Bone marrow (tissue), 2 donors: ENCODE results near the gene POGLUT3.

Experiments
- DNase-seq, 2 donors: peaks; one replicate each; lab custom pipeline; 2025; lab: John Stamatoyannopoulos, UW

POGLUT3 gene, protein sequence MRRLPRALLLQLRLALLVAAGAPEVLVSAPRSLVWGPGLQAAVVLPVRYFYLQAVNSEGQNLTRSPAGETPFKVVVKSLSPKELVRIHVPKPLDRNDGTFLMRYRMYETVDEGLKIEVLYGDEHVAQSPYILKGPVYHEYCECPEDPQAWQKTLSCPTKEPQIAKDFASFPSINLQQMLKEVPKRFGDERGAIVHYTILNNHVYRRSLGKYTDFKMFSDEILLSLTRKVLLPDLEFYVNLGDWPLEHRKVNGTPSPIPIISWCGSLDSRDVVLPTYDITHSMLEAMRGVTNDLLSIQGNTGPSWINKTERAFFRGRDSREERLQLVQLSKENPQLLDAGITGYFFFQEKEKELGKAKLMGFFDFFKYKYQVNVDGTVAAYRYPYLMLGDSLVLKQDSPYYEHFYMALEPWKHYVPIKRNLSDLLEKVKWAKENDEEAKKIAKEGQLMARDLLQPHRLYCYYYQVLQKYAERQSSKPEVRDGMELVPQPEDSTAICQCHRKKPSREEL

DNA sequence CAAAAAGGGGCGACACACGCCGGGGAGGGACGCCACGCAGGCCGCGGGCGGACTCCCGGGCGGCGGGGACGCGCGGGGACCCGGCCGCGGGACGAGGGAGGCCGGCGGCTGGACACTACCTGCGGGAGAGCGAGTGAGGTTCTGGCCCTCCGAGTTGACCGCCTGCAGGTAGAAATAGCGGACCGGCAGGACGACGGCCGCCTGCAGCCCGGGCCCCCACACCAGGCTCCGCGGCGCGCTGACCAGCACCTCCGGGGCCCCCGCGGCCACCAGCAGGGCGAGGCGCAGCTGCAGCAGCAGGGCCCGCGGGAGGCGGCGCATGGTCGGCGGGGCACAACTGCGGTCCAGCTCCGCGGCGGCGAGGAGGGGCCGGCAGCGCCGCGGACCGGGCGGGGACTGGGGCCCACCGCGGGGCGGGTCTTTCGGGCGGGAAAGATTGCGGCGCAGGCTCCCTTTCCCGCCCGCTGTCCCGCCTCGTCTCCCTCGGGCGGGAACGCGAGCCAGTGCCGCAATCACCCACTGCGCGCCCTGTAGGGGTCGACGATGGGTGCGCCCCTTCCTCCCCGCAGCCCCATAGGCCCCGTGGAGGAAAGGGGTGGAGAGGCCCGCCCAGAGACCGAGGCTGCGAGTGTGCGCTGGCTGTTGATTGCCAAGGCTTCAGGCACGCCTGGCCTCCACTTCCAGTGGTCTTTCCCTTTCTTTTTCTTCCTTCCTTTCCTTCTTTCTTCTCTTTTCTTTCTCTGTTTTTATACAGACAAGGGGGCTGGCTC, at the start of gene POGLUT3:
POGLUT3 (minus strand) TSS at position 339 of the 770 bp plus-strand sequence; CDS start at position 321, 18 bp downstream.
- DNase-seq = peak; percentile 15 to 67

DNA sequence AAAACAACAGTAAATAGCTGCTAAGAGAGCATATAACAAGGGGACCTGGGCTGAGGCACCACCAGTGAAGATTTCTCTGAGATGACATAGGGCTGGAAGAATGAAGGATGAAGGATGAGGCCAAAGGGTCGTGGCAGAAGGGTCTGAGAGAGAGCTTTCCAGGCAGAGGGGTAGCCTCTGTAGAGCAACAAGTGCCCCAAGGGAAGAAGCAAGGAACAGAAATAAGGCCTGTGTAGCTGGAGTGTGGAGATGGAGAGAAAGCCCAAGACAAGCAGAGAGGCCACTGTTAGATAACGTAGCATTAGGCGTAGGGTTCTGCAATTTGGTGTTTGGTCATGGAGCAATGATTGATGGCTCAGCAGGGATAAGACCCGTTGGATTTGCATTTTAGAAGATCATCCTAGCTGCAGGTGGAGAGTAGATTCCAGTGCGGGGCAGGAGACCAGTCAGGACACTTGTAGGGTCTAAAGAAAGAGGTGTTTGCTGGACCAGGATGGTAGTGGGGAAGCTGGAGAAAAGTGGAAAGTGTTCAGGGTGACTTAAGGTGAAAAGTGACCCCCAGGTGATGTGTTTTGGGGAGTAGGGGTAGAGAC, 47.8 kb upstream of the POGLUT3 start:
- DNase-seq = no peak

DNA sequence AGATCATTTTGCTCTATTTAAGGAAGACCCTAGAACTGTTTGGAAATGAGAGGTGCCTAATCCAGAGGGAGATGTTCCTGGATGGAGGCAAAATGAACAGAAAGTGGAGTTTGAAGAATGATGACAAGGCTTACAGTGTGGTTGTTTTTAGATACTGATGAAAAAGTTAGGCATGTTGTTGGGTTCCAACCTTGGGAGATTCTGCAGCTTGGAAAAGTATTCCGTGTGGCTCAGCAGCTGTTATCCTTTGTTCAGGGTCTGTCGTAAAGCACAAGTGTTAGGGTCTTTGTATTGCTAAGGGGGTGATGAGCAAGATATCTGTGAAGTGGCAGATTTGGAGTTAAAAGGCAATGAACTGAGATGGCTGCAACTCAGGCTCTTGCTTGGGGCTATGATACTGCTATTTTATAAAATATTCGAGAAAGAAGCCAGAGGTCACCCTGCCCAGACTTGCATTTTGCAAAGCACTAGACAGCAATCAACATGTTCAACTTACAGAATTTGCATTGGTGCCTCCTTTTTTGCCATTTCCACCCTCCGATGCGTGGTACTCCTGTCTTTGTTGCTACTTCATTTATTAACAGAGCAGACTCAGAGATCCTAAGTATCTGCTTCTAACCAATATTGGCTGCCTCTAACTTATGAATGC, 45.3 kb upstream of the POGLUT3 start:
- no peak for DNase-seq

DNA sequence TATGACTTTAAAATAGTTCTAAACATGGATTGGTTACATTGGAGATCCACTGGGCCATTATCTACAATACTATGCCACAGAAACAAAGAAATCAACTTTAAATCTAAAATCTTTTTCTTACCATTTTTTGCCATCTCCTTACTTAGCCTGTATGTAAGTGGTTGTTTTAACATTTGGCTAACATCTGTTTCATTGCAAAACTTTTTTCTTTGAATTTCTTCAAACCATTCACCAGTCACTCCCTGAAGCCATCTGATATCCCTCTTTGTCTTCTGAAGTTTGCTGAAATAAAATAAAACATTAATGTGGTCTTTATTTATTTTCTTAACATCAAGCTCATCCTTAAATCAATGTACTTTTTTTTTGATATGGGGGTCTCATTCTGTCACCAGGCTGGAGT, 43.3 kb upstream of the POGLUT3 start:
- no peak for DNase-seq

DNA sequence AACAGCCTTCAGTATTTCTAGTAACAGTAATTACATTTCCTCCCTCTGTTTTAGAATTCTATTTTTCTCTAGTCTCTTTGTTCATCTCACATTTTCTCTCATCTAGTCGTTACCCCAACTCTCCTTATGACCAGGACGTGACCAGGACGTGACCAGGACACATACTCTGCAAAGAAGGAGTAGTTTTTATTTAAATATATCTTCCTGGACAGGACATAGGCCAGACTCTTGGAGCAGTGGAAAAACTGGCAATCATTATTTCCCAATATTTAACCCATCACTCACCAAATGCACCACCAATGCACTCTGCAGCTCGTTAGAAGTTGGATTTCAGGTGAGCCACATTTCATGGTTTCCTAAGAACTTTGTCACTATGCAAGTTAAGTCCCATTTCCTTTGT, 40.3 kb upstream of the POGLUT3 start:
- no peak for DNase-seq

DNA sequence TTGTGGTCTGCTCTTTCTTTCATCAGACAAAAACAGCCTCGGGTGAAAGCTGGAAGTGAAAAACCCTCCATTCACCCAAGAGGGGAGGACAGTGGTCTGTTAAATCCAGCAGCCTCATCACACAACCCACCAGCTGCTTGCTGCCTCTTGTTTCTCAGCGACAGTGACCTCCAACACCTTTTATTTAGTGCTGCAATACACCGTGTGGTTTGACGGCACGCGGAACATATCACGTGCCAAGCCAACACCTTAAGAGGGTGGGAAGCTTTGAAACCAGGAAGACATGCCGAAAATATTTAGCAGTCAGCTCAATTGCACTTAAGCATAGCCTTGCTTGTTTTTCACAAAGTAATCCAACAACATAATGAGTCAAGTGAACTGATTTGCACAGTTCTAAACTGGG, 39.8 kb upstream of the POGLUT3 start:
- no peak for DNase-seq

DNA sequence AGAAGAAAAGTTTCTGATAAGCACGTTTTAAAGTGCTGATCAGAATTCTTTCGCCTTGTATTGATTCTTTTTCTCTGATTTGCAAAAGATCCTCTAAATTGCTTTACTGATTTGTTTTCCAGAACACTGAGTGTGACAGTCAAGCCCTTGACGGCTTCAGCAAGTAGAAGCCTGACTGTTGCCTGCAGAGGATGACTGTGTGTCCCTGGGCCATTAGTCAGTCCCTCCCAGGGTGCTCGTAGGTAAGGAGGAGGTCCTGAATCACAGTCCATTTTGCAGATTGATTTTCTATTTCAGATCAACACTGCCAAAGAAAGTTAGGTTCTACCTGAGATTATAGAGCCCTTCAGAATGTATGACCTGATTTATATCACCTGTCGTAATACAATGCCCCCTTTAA, 38.6 kb upstream of the POGLUT3 start:
- no peak for DNase-seq

DNA sequence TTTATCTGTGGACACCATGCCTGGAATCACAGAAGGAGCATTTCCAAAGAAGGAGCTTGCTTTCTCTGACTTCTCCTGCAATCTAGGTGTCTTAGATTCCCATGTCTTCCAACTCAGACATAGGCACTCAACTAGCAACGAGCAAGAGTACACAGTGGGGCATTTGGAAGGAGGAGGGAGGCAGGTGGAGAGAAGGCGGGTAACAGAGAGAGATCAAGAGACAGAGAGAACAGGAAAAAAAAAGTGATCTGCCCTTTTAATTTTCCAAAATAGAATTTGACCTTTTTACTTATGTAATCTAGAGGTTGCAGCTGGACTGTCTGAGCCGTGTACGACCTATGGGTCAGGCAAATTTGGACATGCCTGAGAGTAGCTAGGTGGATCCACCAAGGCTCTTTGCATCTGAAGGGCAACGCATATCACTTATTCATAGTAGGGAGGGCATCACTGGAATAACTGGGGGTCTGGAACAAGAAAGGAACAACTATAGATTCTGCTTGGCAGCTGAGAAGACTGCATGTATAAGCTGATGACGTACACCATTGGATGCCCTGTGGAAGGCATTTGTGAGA, 37.3 kb upstream of the POGLUT3 start:
- no peak for DNase-seq

DNA sequence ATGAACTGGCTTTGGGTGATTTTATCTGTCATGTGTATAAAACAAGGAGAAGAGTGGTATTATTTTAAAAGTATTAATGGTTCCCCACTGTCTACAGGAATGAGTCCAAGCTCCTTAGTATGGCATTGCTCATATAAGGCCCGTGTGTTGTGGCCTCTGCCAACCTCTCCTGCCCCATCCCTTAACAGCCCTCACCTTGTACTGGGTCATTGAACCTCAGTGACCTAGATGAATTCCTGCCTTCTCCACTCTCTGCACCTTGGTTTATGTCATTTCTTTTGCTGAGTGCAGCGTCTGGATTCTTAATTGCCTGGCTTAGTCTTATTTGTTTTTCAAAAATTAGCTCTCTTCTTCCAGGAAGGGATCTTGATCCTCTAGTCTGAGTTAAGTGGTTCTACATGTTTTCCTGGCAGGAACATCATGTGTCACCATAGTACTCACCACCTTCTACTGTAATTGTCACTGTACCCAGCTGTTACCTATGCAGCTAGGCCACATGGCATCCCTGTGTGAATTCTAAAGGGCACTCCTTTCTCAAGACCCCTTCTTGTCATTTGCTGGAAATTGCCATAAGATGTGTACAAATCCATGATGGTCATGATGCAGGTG, 36.2 kb upstream of the POGLUT3 start:
- no peak for DNase-seq

DNA sequence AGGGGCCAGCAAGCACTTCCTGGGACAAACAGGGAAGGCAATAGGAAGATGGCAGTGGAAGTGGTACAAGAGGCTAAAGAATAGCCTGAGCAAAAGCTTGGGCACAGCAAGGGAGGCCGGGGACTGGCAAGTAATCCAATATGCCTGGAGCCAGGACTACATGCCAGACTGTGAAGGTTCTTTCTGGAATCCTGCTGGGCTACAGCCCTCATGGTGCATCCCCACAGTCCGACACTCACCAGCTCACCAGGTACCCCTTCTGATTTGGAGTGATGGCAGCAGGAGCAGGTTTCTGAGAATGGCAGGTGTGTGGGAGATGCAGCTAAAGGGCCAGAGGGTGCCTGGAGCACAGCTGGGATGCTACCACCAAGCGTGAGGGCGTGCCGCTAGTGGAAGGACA, 32.2 kb upstream of the POGLUT3 start:
- DNase-seq = no peak

DNA sequence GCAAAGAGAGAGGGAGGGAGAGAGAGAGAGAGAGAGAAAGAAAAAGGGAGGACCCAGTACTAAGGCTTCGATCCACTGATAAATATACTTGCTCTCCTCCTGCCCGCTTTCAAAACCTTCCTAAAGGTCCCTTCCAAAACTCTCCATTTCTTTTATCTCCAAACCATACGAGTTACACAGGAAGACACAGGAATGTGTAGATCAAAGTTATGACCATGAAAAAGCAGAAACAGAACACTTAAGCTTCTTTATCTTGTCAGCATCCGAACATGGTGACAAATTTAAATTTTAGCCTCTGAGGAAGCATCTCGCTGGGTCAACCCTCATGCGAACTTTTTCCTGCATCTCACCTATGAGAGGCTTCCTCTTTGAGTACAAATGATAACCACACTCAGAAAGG, 29.2 kb upstream of the POGLUT3 start:
- DNase-seq = no peak

DNA sequence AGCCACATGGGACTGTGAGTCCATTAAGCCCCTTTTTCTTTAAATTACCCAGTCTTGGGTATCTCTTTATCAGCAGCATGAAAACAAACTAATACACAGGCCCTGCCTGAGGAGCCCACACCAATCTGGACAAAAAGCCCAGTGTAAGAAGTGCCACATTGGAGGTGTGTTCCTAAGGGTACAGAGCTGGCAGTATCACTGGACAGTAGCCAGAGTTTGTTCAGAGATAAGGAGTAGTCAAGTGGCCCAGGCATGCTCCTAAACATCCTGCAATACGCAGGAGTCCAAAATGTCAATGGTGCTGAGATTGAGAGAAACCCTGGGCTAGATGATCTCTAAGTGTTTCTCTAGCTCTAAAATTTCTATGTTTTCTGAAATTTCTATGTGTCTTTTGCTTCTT, 27.0 kb upstream of the POGLUT3 start:
- DNase-seq = no peak

DNA sequence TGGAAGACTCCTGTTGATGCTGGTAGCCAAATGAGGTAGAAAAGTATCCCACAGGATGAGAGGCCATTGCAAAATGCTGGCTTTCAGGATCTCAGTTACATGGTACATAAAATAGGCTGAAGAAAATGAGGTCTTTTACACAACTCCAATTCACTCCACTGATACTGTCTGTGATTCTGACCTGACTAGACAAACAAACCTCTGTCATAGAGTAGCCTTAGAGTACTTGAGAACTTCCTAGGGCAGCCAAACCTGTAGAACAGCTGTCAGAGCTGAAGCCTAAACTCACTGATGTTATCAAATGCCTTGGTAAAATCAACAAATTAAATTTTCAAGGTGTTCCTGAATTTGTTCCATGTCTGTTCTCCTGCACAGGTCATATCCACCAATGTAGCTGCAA, 26.2 kb upstream of the POGLUT3 start:
- no peak for DNase-seq

DNA sequence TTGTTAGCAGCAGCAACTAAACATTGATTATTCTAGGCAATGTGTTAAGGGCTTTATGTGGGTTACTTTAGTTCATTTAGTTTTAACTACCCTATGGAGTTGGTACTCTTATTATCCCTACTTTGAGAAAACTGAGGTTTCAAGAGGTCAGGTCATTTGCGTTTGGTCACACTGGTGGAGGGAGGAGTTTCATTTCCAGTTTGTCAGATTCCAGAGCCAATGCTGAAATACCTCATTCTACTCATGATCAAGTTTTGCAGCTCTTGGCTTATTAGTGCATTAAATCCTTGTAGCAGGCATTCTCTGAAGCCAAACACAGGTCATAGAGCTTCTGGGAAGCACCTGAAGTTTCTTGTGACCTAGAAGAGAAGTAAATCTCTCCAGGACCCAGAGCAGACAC, 24.1 kb upstream of the POGLUT3 start:
- no peak for DNase-seq

DNA sequence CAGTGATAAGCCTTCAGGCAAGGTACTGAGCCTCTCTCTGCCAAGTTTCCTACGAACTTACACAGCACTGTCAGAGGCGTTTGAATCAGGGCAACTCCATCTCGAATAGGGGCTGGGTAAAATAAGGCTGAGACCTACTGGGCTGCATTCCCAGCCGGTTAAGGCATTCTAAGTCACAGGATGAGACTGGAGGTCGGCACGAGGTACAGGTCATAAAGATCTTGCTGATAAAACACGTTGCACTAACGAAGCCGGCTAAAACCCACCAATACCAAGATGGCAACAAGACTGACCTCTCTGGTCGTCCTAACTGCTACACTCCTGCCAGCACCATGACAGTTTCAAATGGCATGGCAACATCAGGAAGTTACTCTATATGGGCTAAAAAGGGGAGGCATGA, 20.4 kb upstream of the POGLUT3 start:
- DNase-seq = no peak

DNA sequence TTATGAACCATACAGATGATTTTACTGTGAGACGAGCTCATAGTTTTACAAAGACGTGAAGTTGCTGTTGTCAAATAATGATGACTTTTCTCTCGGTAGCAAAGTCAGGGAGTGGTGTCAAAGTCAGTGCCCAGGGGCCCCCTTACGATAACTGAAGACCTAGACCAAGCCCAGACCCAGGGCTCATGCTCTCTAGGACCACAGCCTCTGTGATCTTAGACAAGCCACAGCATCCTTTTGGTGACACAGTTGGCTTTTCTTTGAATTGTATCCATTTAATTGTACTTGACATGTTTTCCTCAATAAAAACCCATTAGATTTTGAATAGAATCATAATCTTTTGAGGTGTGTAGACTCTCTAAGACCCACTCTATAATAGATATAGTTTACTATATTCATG, 17.9 kb upstream of the POGLUT3 start:
- no peak for DNase-seq

DNA sequence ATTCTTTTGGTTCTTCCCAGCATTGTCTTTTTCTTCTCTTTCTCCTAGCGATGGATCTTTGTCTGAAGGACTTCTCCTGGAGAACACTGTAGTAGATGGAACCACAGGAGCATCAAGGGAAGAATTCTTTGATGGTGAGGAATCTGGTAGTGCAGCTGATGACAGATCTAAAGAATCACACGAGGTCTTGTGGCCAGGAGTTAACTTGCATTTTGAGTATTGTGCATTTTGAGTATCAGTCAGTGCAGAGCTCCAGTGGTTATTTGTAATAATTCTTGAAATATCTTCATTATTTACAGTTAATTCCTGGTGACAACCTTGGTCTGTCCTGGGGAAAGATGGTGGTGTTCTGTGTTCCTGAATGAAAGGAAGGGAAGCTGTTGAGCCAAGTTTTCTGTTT, 14.5 kb upstream of the POGLUT3 start:
- DNase-seq = no peak

DNA sequence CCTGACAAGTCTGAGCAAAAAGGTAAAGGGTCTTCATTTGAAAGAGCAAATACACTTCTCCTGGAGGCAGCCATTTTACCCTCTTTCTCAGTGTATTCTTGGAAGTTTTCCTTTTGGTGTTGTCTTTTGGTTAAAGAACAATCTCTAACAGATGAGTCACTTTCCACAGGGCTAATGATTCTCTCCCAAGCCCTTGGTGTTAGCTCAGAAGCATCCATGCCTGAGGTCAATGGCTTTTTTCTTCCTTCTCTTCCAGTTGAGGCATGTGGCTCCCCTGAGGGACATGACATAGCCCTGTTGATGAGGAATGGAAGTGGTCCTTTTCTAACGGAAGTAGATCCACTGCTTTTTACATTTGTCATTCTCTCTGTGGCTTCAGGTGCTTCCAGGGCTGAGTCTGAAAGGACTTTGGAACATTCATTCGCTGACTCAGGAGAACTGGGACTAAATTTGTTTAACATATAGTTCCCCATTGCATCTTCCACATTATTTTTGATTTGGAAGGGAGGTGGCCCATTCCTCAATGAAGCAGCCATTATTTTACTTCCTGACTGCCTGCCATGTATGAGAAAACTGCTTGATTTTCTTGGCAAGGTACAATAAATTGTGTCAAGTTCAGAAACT, 13.8 kb upstream of the POGLUT3 start:
- no peak for DNase-seq

DNA sequence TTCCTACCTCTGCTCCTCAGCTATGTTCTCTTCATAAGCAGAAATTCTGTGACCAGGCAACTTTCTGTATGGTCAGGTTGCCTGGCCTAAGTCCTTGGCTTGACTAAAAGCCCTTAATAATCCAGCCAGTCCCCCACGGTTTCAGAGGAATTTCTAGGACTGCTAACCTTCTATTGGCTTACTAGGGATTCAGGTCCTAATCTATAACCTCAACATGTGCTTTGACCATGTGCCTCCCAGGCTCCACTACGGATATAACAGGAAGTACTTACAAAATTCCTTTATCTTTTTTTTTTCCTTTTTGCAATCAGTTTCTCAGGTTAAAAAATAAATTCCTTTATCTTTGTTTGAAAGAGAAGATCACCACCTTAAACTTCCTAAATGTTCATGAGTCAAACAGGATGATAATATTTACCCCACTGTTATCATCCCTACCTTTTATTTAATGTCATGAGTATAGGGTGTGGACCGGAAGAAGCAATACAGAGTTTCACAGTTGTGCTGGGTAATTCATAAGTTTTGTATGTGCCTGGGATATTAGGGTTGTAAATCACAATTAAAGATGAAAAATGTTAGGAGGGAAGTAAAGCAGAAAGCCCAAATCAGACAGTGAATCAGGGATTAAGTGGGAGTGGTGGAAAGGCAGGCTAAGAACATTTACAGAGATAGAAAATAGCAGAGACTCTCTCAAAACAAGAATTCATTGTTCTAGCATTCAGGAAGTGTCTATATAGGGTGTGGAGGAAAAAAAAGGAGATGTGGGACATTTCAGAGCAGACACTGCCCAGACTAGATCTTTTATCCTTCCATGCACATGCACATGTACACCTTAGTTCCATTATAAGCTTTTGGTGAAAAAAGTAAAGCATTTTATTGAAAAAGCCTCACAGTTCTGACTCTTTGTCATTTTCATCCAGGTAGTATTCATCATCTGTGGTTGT, 10.7 kb upstream of the POGLUT3 start:
- DNase-seq = no peak

DNA sequence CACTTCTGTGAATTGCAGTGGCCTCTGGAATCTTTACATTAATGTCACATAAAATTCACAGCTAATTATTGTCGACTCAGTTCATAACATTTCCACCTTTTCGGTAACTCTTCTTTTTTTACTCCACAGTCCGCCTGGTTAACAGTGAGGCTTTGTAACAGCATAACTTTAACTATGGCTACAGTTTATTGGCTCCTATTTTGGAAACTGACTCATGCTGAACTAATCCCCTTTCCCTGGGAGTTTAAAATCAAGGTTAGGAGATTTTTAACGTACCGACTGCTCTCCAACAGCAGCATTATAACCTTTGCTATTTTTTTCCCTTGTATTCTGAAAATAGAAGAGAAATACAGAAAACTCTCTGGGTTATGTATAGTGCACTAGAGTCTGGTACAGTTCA, 3.2 kb upstream of the POGLUT3 start:
- DNase-seq = no peak
